Mucosa of descending colon (tissue), 3 donors: Measurements from ENCODE around the gene PHLDA1. TPM values are rescaled to one million over a fixed set of nuclear protein-coding genes. Genes with fewer than 3 reads are reported as not detected.

Source experiments
- ATAC-seq: fragments of 200-7000 bp; cut with Tn5 transposase; one replicate; pipeline ENCODE4 v1.9.1; 2020; ENCODE audit warnings: mild to moderate bottlenecking, moderate library complexity
- DNase-seq, 3 donors: peaks; one replicate each; pipeline ENCODE4 v3.0.0-alpha.2; 2020
- H3K36me3 ChIP-seq: fragments of 200-600 bp; one replicate; pipeline ENCODE4 v1.8.0; 2021; ENCODE audit warnings: low read depth, mild to moderate bottlenecking
- H3K4me1 ChIP-seq: fragments of 200-600 bp; one replicate; pipeline ENCODE4 v1.8.0; 2021; ENCODE audit warnings: low read depth, mild to moderate bottlenecking
- H3K4me3 ChIP-seq: fragments of 200-600 bp; one replicate; pipeline ENCODE4 v1.8.0; 2021; ENCODE audit warnings: mild to moderate bottlenecking
- H3K9me3 ChIP-seq: fragments of 200-600 bp; one replicate; pipeline ENCODE4 v1.8.0; 2021; ENCODE audit warnings: mild to moderate bottlenecking
- intact Hi-C, 2 donors: fragments of 100-400 bp; cut with DNase I in 1 of 2; cut with micrococcal nuclease in 1 of 2; formaldehyde crosslinking; loops; one replicate each; pipeline versions ENCODE4 v1.11.0 to v1.11.1; 2022; cut with DNase I, micrococcal nuclease
- total RNA-seq, 3 donors: library from RNA; stranded (reverse); fragmentation: NEBNext Ultra II Directional in 2 of 3; extraction: Animal tissue kit (Norgen Biotek cat#: 25700) in 2 of 3; gene quantifications; one replicate each; pipeline versions ENCODE4 v1.2.1 to v1.2.4, GENCODE V29; 2021 to 2023
- TF ChIP-seq, protein P1 (sequence below): fragments of 200-600 bp; IDR thresholded peaks from one replicate; pipeline ENCODE4 v1.8.0; 2022; ENCODE audit warnings: antibody characterized with exemption, mild to moderate bottlenecking
- donor health status: DM: no; HTN: no; CAD: no; lungs with moderate emphysema.
- donor health status: DM: no; HTN: no; CAD: no.
- donor health status: DM: no; HTN: yes; CAD: no.

Gene PHLDA1
- total RNA-seq, 3 donors from 2014 or later, result 2.2 to 8.8 (median 3.5) TPM

DNA sequence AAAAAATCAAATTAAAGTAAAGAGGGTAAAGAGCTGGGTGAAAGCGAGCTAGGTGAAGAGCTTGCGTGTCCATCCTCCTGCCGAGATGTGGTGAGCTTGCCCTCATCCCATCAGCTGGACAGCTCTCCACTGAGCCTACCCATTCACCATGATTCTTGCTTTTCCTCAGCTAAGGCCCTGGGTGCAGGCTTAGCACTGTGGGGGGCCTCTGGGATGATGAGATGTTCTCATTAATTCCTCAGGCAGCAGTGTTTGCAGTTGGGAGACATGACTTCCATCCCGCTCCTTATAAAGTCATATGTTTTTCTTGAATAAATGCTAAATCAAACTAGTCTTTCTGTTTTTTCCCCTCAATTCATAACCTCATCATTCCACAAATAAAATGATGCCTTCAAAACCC is 18.0 kb downstream of the PHLDA1 start:
- ATAC-seq (no peak), DNase-seq (no peak)
- Histone ChIP-seq H3K4me3 (no peak overlapping the region), H3K4me1 (no peaks in the 10 kb centered on the region), H3K36me3 (no peaks in the 10 kb centered on the region), H3K9me3 (no peaks in the 10 kb centered on the region)
- TF ChIP-seq, protein P1, sequence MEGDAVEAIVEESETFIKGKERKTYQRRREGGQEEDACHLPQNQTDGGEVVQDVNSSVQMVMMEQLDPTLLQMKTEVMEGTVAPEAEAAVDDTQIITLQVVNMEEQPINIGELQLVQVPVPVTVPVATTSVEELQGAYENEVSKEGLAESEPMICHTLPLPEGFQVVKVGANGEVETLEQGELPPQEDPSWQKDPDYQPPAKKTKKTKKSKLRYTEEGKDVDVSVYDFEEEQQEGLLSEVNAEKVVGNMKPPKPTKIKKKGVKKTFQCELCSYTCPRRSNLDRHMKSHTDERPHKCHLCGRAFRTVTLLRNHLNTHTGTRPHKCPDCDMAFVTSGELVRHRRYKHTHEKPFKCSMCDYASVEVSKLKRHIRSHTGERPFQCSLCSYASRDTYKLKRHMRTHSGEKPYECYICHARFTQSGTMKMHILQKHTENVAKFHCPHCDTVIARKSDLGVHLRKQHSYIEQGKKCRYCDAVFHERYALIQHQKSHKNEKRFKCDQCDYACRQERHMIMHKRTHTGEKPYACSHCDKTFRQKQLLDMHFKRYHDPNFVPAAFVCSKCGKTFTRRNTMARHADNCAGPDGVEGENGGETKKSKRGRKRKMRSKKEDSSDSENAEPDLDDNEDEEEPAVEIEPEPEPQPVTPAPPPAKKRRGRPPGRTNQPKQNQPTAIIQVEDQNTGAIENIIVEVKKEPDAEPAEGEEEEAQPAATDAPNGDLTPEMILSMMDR, result no peak
- intact Hi-C loops, result no loop called here

DNA sequence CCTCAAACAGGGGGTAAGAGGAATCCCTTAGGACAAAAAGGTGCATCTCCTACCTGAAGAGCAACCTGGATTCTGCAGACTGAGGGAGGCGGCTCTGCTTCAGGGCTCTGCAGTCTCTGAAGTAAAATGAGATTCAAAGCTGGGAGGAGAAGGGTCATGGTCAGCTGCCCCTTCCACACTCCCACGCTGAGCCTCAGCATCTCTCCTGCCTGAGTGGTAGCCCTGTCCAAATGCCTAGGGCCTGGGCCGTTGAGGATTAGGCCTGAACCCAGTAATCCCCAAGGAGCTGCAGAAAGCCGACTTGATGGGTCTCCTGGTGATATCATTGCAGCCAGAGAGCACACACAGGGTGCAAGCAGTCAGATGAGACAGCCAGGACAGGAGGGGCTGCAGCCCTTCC is 18.9 kb downstream of the PHLDA1 start:
- Histone ChIP-seq H3K9me3 (no peaks in the 10 kb centered on the region), H3K4me3 (no peak overlapping the region), H3K36me3 (no peaks in the 10 kb centered on the region), H3K4me1 (no peaks in the 10 kb centered on the region)
- ATAC-seq (no peak), DNase-seq (no peak)
- intact Hi-C loops, result no loop called here
- TF ChIP-seq, protein P1, result no peak

DNA sequence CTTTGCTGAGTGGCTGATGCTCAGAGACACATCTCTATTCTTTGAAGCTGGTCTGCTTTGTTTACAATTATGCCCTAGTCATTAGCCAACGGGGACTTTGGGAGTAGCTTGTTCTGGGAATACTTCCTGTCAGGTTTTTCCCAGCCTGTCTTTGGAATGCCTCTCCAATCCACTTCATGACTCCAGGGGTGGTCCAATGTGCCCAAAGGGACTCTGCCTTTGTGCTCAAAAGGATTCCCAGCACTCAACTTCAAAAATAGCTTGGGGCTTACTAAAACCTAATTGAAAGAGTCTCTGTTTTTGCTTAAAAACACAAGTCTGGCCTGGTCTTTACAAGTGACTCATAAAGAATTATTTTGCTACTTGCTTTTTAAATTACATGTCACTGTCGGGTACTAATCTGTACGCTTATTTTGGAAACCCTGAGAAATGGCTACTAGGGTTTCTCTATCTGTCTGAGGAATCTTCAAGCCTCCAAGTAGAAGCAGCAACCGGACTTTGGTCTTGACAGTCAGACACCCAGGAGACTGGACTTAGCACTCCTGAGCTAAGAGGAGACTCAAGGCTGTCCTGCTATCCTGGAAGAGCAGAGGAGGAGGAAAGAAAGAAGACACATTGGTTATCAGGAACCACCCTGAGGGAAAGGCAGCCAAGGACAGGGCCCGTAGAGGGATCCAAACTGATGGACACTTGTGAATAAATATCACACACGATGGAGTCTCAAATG is 20.7 kb downstream of the PHLDA1 start:
- DNase-seq (no peak), ATAC-seq (peak; percentile 44)

DNA sequence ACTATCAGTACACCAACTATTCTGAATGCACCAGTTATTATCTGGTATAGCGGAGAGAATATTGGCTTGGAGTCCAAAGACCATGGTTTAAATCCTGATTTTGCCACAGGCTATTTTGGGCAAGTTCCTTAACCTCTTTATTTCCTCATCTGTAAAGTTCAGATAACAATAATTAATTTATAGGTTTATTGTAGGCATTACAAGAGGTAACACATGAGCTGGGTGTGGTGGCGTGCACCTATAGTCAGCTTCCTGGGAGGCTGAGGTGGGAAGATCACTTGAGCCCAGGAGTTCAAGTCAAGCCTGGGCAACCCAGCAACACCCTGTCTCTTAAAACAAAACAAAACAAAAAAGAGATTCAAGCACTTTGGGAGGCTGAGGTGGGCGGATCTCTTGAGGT is 23.1 kb downstream of the PHLDA1 start:
- Histone ChIP-seq H3K36me3 (no peaks in the 10 kb centered on the region), H3K4me3 (no peak overlapping the region), H3K4me1 (no peaks in the 10 kb centered on the region), H3K9me3 (no peaks in the 10 kb centered on the region)
- intact Hi-C loops, result no loop called here
- DNase-seq, result no peak
- TF ChIP-seq, protein P1, result no peak
- ATAC-seq, result peak; percentile 34

More for the DNA sequence above, 20.7 kb downstream of the PHLDA1 start:
- H3K36me3 ChIP-seq, result no peaks in the 10 kb centered on the region
- H3K4me1 ChIP-seq, result no peaks in the 10 kb centered on the region
- H3K4me3 ChIP-seq, result no peak overlapping the region
- TF ChIP-seq, protein P1, result no peak
- H3K9me3 ChIP-seq, result no peaks in the 10 kb centered on the region
- intact Hi-C loops, result no loop called here

DNA sequence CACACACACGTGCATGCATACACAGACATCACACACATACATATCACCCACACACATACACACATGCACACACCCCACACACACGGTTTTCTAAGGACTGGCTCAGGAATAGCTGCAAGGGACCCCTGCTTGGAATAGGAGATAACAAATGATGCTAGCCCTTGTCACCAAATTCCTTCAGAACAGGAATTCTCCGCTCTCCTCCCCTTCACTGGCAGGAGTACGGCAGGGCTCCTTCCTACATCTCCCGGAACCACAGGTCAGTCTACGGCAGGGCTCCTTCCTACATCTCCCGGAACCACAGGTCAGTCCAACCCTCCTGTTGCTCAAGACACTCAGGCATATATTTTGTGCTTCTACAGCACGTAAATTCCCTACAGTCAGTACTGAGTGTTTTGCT is 23.9 kb downstream of the PHLDA1 start:
- H3K4me3 ChIP-seq, result no peak overlapping the region
- no peaks in the 10 kb centered on the region for H3K4me1 ChIP-seq
- intact Hi-C loops, result no loop called here
- no peaks in the 10 kb centered on the region for H3K36me3 ChIP-seq
- ATAC-seq, result no peak
- TF ChIP-seq, protein P1, result no peak
- no peaks in the 10 kb centered on the region for H3K9me3 ChIP-seq
- DNase-seq, result no peak
